Measurements from ENCODE around the gene AHDC1. TPM values are rescaled to one million over a fixed set of nuclear protein-coding genes. Genes with fewer than 3 reads are reported as not detected.
A peak's percentile ranks its signal among the peaks of the same experiment; 100 is the strongest.

AHDC1 gene
- total and polyA plus RNA-seq, 2 of the 13 experiments (the other 11 are each of a cell fraction or from before 2014, with no cell fraction given), result 1.0 to 2.7 TPM

DNA sequence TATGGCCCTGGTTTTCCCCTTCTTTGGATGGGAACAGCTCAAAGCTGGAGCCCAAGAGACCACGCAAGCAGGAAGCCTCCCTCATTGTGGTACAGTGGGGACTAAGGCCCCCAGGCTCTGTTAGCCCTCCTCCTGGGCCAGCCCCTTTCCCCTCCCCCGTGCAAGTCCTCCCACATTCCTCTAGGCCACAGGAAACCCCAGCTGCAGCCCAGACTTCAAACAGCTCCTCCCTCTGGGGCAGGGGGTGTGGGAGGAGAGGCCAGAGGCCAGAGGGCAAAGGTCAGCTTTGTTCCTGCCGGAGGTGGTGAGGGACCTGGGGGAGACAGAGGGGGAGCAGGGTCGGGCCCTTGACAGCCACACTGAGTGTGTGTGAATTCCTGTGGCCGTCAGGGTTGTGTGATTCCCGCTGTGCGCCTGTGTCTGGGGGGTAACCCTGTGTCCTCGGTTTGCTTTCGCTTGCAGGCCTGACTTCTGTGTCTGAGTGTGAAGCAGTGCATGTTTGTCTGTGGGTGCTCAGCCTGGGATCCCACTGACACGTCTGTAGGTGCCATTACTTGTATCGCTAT is 3.4 kb upstream of the AHDC1 start (continued):
- TF ChIP-seq JUND (CRISPR knock-in tag; IDR thresholded peaks at IDR 0.05), result peak; percentile 82
- peak; percentile 81 for TF ChIP-seq IKZF4 (CRISPR knock-in tag; IDR thresholded peaks at IDR 0.05; ENCODE audit: borderline replicate concordance, low read depth, not compliant biosample characterization)
- peak; percentile 52; the same call in 1 of the 2 replicates for TF ChIP-seq ZSCAN29 (CRISPR knock-in tag; conservative IDR thresholded peaks at IDR 0.05)
- 0 out of 2 replicates have a peak, but pooled peaks have one; percentile 44 for TF ChIP-seq ZNF839 (CRISPR knock-in tag; IDR thresholded peaks at IDR 0.05; ENCODE audit: borderline replicate concordance)
- TF ChIP-seq, protein P1, sequence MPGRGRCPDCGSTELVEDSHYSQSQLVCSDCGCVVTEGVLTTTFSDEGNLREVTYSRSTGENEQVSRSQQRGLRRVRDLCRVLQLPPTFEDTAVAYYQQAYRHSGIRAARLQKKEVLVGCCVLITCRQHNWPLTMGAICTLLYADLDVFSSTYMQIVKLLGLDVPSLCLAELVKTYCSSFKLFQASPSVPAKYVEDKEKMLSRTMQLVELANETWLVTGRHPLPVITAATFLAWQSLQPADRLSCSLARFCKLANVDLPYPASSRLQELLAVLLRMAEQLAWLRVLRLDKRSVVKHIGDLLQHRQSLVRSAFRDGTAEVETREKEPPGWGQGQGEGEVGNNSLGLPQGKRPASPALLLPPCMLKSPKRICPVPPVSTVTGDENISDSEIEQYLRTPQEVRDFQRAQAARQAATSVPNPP (CRISPR knock-in tag; IDR thresholded peaks at IDR 0.05), result peak; percentile 59; the same call in 1 of the 2 replicates
- TF ChIP-seq KDM5A (IDR thresholded peaks at IDR 0.05; ENCODE audit: borderline replicate concordance, low read length), result no peak
- no peak for TF ChIP-seq ZNF75D (CRISPR knock-in tag; IDR thresholded peaks at IDR 0.05; ENCODE audit: borderline replicate concordance)
- TF ChIP-seq, protein P2, sequence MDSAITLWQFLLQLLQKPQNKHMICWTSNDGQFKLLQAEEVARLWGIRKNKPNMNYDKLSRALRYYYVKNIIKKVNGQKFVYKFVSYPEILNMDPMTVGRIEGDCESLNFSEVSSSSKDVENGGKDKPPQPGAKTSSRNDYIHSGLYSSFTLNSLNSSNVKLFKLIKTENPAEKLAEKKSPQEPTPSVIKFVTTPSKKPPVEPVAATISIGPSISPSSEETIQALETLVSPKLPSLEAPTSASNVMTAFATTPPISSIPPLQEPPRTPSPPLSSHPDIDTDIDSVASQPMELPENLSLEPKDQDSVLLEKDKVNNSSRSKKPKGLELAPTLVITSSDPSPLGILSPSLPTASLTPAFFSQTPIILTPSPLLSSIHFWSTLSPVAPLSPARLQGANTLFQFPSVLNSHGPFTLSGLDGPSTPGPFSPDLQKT (CRISPR knock-in tag; IDR thresholded peaks at IDR 0.05; ENCODE audit: borderline replicate concordance), result no peak
- no peak; the same call in 1 of the 2 replicates for TF ChIP-seq ZNF333 (CRISPR knock-in tag; IDR thresholded peaks at IDR 0.05; ENCODE audit: borderline replicate concordance)
- TF ChIP-seq, protein P3, sequence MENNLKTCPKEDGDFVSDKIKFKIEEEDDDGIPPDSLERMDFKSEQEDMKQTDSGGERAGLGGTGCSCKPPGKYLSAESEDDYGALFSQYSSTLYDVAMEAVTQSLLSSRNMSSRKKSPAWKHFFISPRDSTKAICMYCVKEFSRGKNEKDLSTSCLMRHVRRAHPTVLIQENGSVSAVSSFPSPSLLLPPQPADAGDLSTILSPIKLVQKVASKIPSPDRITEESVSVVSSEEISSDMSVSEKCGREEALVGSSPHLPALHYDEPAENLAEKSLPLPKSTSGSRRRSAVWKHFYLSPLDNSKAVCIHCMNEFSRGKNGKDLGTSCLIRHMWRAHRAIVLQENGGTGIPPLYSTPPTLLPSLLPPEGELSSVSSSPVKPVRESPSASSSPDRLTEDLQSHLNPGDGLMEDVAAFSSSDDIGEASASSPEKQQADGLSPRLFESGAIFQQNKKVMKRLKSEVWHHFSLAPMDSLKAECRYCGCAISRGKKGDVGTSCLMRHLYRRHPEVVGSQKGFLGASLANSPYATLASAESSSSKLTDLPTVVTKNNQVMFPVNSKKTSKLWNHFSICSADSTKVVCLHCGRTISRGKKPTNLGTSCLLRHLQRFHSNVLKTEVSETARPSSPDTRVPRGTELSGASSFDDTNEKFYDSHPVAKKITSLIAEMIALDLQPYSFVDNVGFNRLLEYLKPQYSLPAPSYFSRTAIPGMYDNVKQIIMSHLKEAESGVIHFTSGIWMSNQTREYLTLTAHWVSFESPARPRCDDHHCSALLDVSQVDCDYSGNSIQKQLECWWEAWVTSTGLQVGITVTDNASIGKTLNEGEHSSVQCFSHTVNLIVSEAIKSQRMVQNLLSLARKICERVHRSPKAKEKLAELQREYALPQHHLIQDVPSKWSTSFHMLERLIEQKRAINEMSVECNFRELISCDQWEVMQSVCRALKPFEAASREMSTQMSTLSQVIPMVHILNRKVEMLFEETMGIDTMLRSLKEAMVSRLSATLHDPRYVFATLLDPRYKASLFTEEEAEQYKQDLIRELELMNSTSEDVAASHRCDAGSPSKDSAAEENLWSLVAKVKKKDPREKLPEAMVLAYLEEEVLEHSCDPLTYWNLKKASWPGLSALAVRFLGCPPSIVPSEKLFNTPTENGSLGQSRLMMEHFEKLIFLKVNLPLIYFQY (CRISPR knock-in tag; IDR thresholded peaks at IDR 0.05; ENCODE audit: borderline replicate concordance), result no peak
- TF ChIP-seq ELF3 (CRISPR knock-in tag; IDR thresholded peaks at IDR 0.05), result peak; percentile 83
- peak; percentile 88; the same call in 1 of the 2 replicates for TF ChIP-seq ZNF788 (CRISPR knock-in tag; IDR thresholded peaks at IDR 0.05; ENCODE audit: borderline replicate concordance)
- TF ChIP-seq CBX5 (CRISPR knock-in tag; IDR thresholded peaks at IDR 0.05; ENCODE audit: borderline replicate concordance), result no peak; the same call in 1 of the 2 replicates
- peak; percentile 86 for TF ChIP-seq ZNF605 (CRISPR knock-in tag; IDR thresholded peaks at IDR 0.05)
- peak; percentile 98 for TF ChIP-seq TCF7 (IDR thresholded peaks at IDR 0.05; ENCODE audit: low read depth)
- peak; percentile 72; the same call in 1 of the 2 replicates for TF ChIP-seq ZNF709 (CRISPR knock-in tag; IDR thresholded peaks at IDR 0.05)
- TF ChIP-seq ZSCAN25 (CRISPR knock-in tag; IDR thresholded peaks at IDR 0.05), result peak; percentile 93
- TF ChIP-seq ZNF563 (CRISPR knock-in tag; IDR thresholded peaks at IDR 0.05), result peak; percentile 86; the same call in 1 of the 2 replicates
- TF ChIP-seq ZNF746 (CRISPR knock-in tag; IDR thresholded peaks at IDR 0.05), result peak; percentile 100
- TF ChIP-seq ZNF703 (CRISPR knock-in tag; IDR thresholded peaks at IDR 0.05; ENCODE audit: borderline replicate concordance), result peak; percentile 77; the same call in 1 of the 2 replicates
- no peak for TF ChIP-seq HMGA1 (CRISPR knock-in tag; conservative IDR thresholded peaks at IDR 0.05)
- TF ChIP-seq ZNF850 (CRISPR knock-in tag; conservative IDR thresholded peaks at IDR 0.05), result no peak
- TF ChIP-seq SOX6 (IDR thresholded peaks at IDR 0.05), result no peak
- peak; percentile 96 for TF ChIP-seq SOX6 (CRISPR knock-in tag; IDR thresholded peaks at IDR 0.05)
- TF ChIP-seq ELF1 (CRISPR knock-in tag; IDR thresholded peaks at IDR 0.05), result peak; percentile 63

Data from HepG2 (cell line).